GM19023 (cell line): ENCODE data around the gene NFIA.
A peak's percentile ranks its signal among the peaks of the same experiment; 100 is the strongest.

Experiments
- ATAC-seq: cut with Tn5 transposase; IDR thresholded peaks from one replicate; pipeline ENCODE4 v1.9.1; 2021; ENCODE audit warnings: mild to moderate bottlenecking, moderate library complexity; ENCODE audit not compliant: unreplicated experiment

Gene NFIA

GRCh38 chr1:61082311-61083012 is at the start of gene NFIA:
NFIA (plus strand) TSS chr1:61082561.
- ATAC-seq, result no peak

DNA sequence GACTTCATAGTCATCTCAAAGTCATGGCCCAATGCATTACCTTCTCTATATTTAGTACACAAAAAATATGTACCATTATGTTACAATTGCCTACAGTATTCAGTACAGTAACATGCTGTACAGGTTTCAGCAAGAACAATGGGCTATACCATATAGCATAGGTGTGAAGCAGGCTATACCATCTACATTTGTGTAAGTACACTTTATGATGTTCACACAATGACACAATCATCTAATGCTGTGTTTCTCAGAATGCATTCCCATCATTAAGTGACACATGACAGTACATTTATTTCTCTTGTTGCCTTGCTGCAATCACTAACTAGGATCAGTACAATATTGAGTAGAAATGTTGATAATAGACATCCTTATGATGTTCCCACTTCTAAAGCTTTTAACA is 46.5 kb upstream of the NFIA start:
- no peak for ATAC-seq

DNA sequence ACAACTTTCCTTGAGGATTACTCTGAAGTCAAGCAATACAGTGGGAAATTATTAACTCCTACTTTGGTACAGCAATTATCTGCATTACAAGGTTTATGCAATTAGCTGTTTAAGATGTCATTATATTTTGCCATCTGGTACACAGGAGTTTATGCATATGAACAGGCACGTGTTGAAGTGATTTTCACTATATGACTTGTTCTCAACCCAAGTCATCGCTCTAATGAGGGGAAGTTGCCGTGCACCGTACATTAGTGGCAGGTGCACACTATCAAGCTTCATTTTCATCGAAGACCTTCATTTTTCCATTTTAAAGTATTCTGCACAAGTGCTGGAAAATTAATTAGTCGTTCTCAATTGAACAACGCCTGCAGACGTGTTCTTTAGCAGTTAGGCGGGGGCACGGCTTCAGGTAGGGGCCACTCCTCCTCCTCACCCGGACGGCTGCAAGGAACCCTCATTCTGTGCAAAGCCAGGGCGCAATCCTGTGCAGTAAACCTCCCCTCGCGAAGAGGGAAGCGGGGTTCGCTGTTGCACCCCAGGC is 39.8 kb upstream of the NFIA start:
- no peak for ATAC-seq

GRCh38 chr1:61043010-61043820 is 39.1 kb upstream of the NFIA start:
- no peak for ATAC-seq

DNA sequence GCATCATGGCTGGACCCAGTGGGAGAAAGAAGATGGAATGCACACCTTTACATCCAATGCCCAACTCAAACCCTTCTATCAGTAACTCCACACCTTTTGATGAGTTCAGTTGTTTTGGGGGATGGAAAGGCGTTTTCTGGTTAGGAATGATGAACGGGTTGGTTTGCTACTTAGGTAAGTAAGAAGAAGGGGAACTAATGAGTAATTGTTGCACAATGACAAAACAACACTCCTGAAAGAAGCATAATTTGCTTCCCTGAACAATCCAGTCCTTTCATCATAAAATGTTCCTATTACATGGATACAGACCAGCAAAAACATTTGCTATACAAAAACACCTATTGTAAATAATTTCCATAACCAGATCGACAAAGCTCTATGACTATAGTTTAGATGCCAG is 35.9 kb upstream of the NFIA start:
- ATAC-seq, result no peak

GRCh38 chr1:61047061-61047460 is 35.3 kb upstream of the NFIA start:
- ATAC-seq, result no peak

GRCh38 chr1:61049850-61050540 is 32.4 kb upstream of the NFIA start:
- peak; percentile 76 for ATAC-seq

- ATAC-seq, result peak; percentile 23
Measured at GRCh38 chr1:61050541-61051442, 31.6 kb upstream of the NFIA start.

GRCh38 chr1:61051443-61051718 is 31.0 kb upstream of the NFIA start:
- no peak for ATAC-seq

- no peak for ATAC-seq
Measured at GRCh38 chr1:61051719-61052394, 30.5 kb upstream of the NFIA start.

DNA sequence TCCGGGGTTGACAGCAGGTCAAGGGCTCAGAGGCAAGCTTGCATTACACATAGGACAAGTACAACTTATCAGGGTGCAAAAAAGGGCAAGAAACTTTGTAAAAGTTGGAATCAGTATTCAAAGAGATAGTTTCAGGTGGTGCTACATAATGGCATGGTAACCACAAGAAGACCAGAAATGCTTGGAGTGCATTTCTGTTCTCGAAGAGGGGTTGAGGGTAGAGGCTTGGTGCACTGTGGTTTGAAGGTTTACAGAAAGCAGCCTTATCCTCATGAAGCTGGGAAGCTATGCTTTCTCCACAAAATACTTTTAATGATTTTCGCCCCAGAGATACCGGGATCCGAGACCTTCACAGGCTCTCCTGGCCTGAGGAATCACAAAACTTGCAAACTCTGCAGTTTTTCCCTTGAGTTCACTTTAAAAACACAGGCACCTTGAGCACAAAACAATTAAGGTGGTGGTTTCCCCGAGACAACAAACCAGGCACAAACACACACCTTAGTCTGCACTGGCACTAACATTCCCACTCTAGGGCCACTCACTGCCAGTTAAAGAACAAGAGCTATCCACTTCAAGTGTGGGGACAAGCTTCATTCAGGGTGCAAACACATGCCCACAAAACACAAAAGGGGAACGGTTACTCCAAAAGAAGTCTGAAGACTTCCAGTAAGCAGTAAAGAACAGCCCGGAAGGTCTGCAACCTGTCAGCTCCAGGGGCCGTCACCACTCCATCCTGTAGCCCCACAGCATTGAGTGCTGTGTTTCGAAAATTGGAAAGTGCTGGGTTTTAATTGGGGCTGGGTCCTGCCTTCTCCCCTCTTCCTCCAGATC is 29.8 kb upstream of the NFIA start:
- no peak for ATAC-seq

GRCh38 chr1:61053226-61053711 is 29.1 kb upstream of the NFIA start:
- ATAC-seq, result no peak

DNA sequence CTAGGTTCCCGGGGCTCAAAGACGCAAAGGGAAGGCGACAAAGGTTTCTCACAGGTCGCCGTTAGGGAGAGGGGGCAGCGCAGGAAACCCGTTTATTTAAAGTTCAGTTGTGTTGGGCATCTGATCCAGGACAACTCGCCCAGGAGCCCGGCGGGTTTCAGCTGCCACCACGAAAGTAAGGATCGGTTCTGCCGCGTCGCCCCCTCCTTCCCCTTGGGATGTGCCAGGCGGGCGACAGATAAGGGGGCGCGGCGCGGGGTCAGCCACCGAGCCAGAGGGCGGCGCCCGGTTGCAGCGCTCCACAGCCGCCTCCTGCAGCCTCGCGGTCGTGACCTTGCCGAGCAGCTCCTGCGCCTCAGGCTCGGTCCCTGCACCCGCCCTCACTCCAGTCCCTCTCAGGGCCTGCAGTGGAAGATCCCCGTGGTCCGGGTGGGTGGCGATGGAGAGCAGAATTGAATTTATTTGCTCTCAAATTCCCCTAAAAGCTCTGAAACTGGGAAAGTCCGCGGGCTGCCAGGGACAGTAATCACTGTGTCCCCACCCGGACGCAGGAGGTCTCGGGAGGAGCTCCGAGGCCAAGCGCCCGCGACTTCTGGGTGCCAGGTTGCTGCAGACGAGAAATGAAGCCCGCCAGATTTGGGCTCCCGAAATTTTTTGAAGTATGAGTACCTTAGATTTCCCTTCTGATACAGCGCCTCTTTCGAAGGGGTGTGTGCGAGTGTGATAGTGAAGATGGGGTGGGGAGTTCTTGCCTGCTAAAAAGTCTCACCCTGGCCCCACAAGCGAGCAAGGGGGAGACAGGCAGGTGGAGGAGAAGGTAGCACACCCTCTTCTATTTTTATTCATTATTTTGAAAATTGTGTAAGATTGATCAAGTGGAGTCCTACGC is 28.4 kb upstream of the NFIA start:
- no peak for ATAC-seq

DNA sequence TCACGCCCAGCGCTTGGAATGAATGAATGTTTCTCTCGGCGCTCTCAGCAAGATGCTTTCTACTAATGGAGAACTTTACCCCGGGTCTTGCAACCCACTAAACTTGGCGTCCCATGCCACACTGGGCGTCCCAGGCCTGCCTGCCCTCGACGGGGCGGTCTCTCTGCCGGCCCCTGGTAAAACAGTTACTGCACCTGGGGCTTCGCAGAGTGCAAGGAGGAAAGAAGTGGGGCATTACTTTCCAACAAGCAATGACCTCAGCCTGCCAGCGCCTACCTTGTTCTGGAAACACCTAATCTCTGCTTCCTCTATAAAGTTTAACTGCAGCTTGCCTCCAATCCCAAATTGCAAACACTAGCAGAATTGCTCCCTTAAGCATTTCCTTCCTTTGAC is 27.8 kb upstream of the NFIA start:
- ATAC-seq, result no peak

DNA sequence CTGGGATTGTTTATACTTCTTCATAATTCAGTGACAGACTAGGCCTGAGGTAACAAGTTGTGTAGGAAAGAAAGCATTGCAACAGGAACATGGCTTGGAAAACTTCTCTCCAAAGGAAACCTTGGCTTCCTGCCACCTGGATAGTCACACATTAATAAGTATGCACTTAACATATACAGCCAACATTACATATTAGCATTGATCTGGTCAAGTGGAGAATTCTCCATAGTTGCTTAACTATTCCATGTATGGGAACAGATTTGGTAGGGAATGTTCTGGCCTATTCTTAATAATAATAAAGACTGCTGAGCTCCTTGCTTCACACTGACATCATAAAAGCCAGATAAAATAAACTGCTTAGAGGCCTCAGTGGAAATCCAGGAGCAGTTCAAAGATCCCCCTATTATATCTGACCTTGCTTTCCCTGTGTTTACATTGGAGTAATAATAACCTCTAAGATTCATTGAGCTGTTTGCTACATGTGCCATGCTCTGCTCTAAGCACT is 27.2 kb upstream of the NFIA start:
- no peak for ATAC-seq

DNA sequence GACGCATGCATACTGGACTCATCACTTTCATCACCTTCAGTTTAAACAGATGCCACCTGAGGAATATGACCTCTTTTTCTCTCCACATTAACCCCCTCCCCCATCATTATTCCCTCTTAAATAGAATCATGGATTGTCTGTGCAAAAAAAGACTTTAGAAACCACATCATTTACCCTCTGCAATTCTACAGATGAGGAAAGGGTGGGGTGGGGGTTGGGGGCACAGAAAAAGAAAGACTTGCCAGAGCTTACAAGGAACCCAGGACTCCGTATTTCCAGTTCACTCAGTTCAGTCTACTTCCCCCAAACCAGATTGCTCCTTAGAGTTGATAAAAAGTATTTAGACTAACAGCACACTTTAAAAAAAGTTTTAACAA is 26.2 kb upstream of the NFIA start:
- ATAC-seq, result no peak

GRCh38 chr1:61056573-61057439 is 25.6 kb upstream of the NFIA start:
- ATAC-seq, result no peak
